Fibroblast of lung (primary cell): Measurements from ENCODE around the gene CMSS1. TPM values are rescaled to one million over a fixed set of nuclear protein-coding genes. Genes with fewer than 3 reads are reported as not detected.

Experiments used
- DNase-seq, 2 donors: peaks; one replicate each; pipeline versions ENCODE4 v3.0.0 to v3.0.0-alpha.2; 2010; ENCODE audit warnings: low read depth in 2 of 2
- H2AFZ ChIP-seq: 2 replicates; pipeline ENCODE4 v1.5.1; 2012; ENCODE audit warnings: low read length, control low read depth, inconsistent platforms
- H3K27ac ChIP-seq: 2 replicates; pipeline ENCODE4 v1.5.1; 2011; ENCODE audit warnings: low read length, control low read depth; ENCODE audit not compliant: insufficient read depth
- H3K27me3 ChIP-seq: 2 replicates; pipeline ENCODE4 v1.5.1; 2011; ENCODE audit warnings: mild to moderate bottlenecking, low read length; ENCODE audit not compliant: control insufficient read depth, insufficient read depth
- H3K36me3 ChIP-seq: 2 replicates; pipeline ENCODE4 v1.5.1; 2011; ENCODE audit warnings: low read length; ENCODE audit not compliant: control insufficient read depth, insufficient read depth
- H3K4me1 ChIP-seq: 2 replicates; pipeline ENCODE4 v1.5.1; 2011; ENCODE audit warnings: low read length; ENCODE audit not compliant: control insufficient read depth, insufficient read depth; ENCODE audit errors: extremely low read depth
- H3K4me2 ChIP-seq: 2 replicates; pipeline ENCODE4 v1.5.1; 2011; ENCODE audit warnings: low read length, control low read depth; ENCODE audit not compliant: insufficient read depth; ENCODE audit errors: extremely low read depth
- H3K4me3 ChIP-seq, 4 experiments: fragments of 200-600 bp in 1 of 4; sonication (generic) in 1 of 4; replicated peaks in 1 of 4; 2 replicates each; pipeline ENCODE4 v1.5.1; 2011 to 2016; ENCODE audit warnings: low read length in 4 of 4, low read depth in 3 of 4, mild to moderate bottlenecking in 3 of 4, control low read depth in 2 of 4, inconsistent platforms in 1 of 4, mixed read lengths in 1 of 4; ENCODE audit not compliant: insufficient read depth in 1 of 4; ENCODE audit errors: control extremely low read depth in 1 of 4
- H3K79me2 ChIP-seq: 2 replicates; pipeline ENCODE4 v1.5.1; 2012; ENCODE audit warnings: mild to moderate bottlenecking, low read length, inconsistent platforms; ENCODE audit not compliant: control insufficient read depth, insufficient read depth
- H3K9ac ChIP-seq: 2 replicates; pipeline ENCODE4 v1.5.1; 2011; ENCODE audit warnings: mild to moderate bottlenecking, low read length, control low read depth; ENCODE audit not compliant: insufficient read depth
- H3K9me3 ChIP-seq: 2 replicates; pipeline ENCODE4 v1.5.1; 2012; ENCODE audit warnings: low read depth, low read length; ENCODE audit not compliant: control insufficient read depth, insufficient read depth
- H4K20me1 ChIP-seq: 2 replicates; pipeline ENCODE4 v1.5.1; 2011; ENCODE audit warnings: low read length; ENCODE audit not compliant: control insufficient read depth, insufficient read depth; ENCODE audit errors: extremely low read depth
- EZH2 ChIP-seq: IDR thresholded peaks from 2 replicates; pipeline ENCODE4 v1.5.1; 2012; ENCODE audit warnings: low read length, control low read depth, mild to moderate bottlenecking; ENCODE audit errors: missing control alignments
- polyA plus RNA-seq, 2 donors: library from polyadenylated mRNA; depleted of rRNA in 1 of 2; stranded (reverse) in 1 of 2; unstranded in 1 of 2; fragments of >200 nt; gene quantifications; 2 replicates each; pipeline ENCODE4 v1.2.1, GENCODE V29; 2011 to 2012; ENCODE audit warnings: missing spikeins in 1 of 2
- total RNA-seq: library from RNA; depleted of rRNA; stranded (reverse); fragments of >200 nt; gene quantifications from 2 replicates; pipeline ENCODE4 v1.2.1, GENCODE V29; 2014
- TF ChIP-seq, protein P1 (sequence below), 2 donors: IDR thresholded peaks in 1 of 2; conservative IDR thresholded peaks in 1 of 2; 1 replicate in 1 of 2; 2 replicates in 1 of 2; pipeline ENCODE4 v1.5.1; 2011 to 2012; ENCODE audit warnings: low read length in 2 of 2, control low read depth in 1 of 2, inconsistent platforms in 1 of 2, low read depth in 1 of 2, mild to moderate bottlenecking in 1 of 2

The CMSS1 gene
- total and polyA plus RNA-seq, 2 donors (not counting 1 experiment from before 2014, with no cell fraction given), result 6.9 to 13.2 TPM

DNA sequence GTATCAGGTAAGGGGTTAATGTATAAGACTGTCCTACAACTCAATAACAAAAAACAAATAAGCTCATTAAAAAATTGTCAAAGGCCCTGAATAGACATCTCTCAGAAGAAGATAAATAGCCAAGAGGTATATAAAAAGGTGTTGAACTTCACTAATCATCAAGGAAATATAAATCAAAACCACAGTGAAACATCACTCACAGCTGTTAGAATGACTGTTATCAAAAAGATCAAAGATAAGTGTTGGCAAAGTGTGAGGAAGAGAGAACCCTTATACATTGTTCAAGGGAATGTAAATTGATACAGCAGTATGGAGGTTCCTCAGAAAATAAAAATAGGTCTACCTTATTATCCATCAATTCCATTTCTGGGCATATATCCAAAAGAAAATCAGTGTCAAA, 201.1 kb downstream of the CMSS1 start:
- Histone ChIP-seq H3K4me2 (no peak overlapping the region), H3K9ac (no peak overlapping the region), H3K27me3 (no peaks in the 10 kb centered on the region), H3K27ac (no peak overlapping the region), H3K4me1 (no peaks in the 10 kb centered on the region), H3K79me2 (no peaks in the 10 kb centered on the region), H3K4me3 (no peak overlapping the region), H3K36me3 (no peaks in the 10 kb centered on the region), H4K20me1 (no peaks in the 10 kb centered on the region), H3K9me3 (no peaks in the 10 kb centered on the region), H2AFZ (no peak overlapping the region)
- DNase-seq, result no peak
- no peak for TF ChIP-seq EZH2
- TF ChIP-seq, protein P1, sequence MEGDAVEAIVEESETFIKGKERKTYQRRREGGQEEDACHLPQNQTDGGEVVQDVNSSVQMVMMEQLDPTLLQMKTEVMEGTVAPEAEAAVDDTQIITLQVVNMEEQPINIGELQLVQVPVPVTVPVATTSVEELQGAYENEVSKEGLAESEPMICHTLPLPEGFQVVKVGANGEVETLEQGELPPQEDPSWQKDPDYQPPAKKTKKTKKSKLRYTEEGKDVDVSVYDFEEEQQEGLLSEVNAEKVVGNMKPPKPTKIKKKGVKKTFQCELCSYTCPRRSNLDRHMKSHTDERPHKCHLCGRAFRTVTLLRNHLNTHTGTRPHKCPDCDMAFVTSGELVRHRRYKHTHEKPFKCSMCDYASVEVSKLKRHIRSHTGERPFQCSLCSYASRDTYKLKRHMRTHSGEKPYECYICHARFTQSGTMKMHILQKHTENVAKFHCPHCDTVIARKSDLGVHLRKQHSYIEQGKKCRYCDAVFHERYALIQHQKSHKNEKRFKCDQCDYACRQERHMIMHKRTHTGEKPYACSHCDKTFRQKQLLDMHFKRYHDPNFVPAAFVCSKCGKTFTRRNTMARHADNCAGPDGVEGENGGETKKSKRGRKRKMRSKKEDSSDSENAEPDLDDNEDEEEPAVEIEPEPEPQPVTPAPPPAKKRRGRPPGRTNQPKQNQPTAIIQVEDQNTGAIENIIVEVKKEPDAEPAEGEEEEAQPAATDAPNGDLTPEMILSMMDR (conservative IDR thresholded peaks at IDR 0.05 in 1 of 2, IDR thresholded peaks at IDR 0.05 in 1 of 2; ENCODE audit: low read depth in 1 of 2, low read length in 2 of 2), result no peak

DNA sequence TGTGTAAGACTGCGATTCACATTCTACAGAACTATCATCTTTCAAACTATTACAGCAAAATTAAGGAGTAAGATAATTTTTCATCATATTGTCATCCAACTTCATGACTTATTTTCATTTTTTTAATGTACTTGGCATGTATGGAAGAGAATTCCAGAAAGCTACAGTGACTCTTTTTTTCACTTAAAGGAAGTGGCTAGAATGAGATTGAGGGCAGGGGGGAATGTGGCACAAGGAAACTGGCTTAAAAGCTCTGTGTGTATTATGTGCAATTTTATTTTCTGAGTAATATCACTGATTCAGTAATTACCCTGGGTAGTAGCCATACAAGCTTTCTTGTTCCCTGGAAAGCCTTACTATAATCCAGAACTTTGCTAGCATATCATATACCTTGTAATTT, 202.1 kb downstream of the CMSS1 start:
- Histone ChIP-seq H3K79me2 (no peaks in the 10 kb centered on the region), H3K27ac (no peak overlapping the region), H3K4me2 (no peak overlapping the region), H3K9me3 (no peaks in the 10 kb centered on the region), H4K20me1 (no peaks in the 10 kb centered on the region), H3K27me3 (no peaks in the 10 kb centered on the region), H3K4me1 (no peaks in the 10 kb centered on the region), H3K9ac (no peak overlapping the region), H2AFZ (no peak overlapping the region), H3K36me3 (no peaks in the 10 kb centered on the region), H3K4me3 (no peak overlapping the region)
- no peak for TF ChIP-seq EZH2
- TF ChIP-seq, protein P1 (conservative IDR thresholded peaks at IDR 0.05 in 1 of 2, IDR thresholded peaks at IDR 0.05 in 1 of 2; ENCODE audit: low read depth in 1 of 2, low read length in 2 of 2), result no peak
- DNase-seq, result no peak

DNA sequence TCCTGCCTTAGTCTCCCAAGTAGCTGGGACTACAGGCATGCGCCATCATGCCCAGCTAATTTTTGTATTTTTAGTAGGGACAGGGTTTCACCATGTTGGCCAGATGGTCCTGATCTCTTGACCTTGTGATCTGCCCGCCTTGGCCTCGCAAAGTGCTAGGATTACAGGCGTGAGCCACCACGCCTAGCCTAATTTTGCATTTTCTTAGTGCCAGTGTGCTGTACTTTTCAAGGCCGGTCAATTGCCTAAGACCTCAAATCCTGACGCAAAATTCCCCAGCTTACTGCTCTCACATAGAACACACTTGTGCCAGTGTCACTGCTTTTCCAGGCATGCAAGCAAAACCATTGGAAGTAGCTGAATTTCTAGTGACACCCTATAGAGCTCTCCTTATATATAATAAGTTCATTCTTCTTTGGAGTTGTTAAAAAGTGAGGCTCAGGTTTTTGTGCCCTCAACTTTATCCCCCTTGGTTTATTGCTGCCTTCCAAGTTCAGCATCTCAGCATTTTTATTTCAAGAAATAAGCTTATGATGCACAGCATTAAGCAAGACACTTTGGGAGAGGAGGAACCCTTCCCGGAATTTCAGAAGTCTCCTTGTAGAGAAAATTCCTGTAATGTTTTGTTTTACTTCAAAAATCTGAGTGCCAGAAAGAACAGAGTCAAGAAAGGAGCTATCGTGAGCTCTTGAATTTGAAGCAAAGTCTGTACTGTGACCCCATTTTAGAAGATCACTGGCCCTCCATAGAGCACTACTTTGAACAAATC, 203.4 kb downstream of the CMSS1 start:
- TF ChIP-seq, protein P1 (conservative IDR thresholded peaks at IDR 0.05 in 1 of 2, IDR thresholded peaks at IDR 0.05 in 1 of 2; ENCODE audit: low read depth in 1 of 2, low read length in 2 of 2), result no peak
- no peak for TF ChIP-seq EZH2
- H3K79me2 ChIP-seq, result no peaks in the 10 kb centered on the region
- H3K27me3 ChIP-seq, result no peaks in the 10 kb centered on the region
- no peak overlapping the region for H3K9ac ChIP-seq
- no peaks in the 10 kb centered on the region for H3K9me3 ChIP-seq
- H3K4me1 ChIP-seq, result no peaks in the 10 kb centered on the region
- no peaks in the 10 kb centered on the region for H4K20me1 ChIP-seq
- H3K4me3 ChIP-seq, result no peak overlapping the region
- peak in 1 of 2 donors; percentile 53 for DNase-seq
- no peak overlapping the region for H3K4me2 ChIP-seq
- no peak overlapping the region for H2AFZ ChIP-seq
- no peak overlapping the region for H3K27ac ChIP-seq
- H3K36me3 ChIP-seq, result no peaks in the 10 kb centered on the region
